ENCODE measurements around the gene TBXAS1.

The TBXAS1 gene

DNA sequence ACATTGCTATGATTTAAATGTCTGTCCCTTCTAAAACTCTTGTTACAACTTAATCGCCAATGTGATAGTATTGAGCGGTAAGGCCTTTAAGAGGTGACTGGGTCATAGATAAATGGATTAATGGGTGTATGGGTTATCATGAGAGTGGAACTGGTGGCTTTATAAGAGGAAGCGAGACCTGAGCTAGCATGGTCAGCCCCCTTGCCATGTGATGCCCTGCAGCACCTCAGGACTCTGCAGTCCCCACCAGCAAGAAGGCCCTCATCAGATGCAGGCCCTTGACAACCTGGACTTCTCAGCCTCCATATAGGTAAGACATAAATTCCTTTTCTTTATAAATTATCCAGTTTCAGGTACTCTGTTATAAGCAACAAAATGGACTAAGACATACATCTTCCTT, 218.1 kb downstream of the TBXAS1 start:
- no peak for DNase-seq (ENCODE audit: low read depth, low spot score)

DNA sequence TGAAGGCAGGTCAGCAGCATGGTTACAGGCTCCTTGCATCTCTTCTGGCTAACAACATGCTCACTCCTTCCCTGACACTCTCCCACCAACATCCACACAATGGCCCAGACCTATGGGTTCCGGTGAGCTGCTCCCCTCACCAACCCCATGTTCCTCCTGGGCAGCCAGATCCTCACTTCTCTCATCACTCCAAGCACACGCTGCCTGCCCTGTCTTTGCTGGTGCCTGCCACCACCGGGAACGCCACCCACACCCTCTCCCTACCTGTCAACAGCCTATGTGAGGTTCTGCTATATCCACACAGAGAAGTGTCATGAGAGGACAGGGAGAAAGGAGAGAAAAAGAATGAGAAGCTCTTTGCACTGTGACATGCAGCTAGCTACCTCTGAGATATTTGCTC, 219.1 kb downstream of the TBXAS1 start:
- no peak for DNase-seq (ENCODE audit: low read depth, low spot score)

DNA sequence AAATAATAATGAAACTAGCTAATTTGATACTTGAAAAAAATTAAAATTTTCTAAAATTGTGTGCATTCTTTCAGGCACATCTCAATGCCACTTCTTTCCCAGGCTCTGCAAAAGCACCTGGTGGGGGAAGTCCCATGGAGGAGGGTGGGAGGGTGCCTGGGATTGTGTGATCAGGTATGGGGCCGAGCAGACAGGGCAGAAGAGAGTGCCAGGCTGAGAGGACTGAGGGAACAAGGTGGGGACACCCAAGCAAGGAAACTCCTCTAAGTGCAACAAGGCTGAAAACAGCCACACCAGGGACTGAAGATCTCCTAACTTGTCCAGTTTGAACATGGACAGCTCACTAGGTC, 219.9 kb downstream of the TBXAS1 start:
- DNase-seq (ENCODE audit: low read depth, low spot score): no peak

DNA sequence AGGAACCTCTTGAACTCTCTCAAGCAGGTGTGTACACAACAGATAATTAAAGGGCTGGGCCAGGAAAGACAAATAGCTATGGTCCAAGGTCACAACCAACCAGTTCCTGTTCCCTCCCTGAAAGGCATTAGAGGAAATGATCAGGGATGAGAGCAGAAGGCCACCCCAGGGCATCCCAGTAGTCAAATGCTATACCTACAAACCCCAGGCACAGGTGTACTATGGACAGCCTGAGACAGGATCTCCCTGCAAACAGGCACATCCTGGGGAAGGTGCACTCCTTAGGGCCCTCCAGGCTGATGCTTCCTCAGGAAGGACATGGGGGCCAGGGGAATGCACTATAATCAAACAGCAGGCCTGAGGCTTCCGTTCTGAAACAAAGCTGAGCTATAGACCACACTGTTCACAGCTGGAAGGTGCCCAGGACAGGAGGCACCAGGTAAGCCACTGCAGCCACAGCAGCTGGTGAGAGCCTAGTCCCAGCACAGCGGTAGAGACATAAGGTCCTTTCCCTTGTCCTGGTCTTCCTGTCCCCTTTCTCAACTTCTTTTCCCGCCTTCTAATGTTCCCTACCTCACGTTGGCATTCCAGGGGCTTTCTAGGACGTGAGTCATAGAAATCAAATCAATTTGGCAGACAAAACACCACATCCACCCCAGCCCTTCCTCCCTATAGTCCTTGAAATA, 220.4 kb downstream of the TBXAS1 start:
- no peak for DNase-seq (ENCODE audit: low read depth, low spot score)

DNA sequence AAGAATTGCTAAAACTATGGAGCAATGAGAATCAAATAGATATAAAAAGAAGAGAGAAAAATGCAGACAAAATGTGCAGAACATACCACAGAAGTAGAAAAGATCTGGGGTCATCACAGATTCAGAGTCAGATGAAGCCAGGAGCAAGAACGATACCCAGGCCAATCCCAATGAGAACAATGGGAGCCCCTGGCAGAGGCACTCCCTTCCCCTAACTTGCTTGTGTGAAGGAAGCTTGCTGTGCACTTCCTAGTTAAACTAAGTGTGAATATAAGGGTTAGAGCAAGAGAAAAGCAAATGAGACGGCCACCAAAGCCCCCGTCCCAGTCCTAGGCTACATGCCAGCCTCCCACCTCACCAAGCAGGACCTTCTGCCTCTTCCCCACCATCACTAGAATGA, 221.0 kb downstream of the TBXAS1 start:
- no peak for DNase-seq (ENCODE audit: low read depth, low spot score)

DNA sequence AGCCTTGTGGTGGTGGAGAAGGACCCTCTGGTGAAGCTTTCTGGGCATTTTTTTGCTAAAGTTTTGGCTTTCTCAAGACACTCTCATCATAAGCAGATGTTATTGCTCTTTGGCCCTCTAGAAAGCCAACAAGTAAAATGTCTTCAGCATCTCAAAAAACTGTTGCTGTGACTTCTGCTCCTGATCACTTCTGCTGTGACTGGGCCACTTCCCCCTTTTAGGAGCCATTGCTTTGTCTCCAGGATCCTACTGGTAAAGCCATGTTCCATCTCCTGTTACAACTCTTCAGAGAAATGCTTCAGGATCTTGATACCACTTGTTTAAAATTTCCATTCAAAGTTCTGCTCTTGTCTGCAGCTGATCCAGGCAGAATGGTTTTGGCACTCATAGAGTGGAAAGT, 222.8 kb downstream of the TBXAS1 start:
- DNase-seq (ENCODE audit: low read depth, low spot score): no peak

DNA sequence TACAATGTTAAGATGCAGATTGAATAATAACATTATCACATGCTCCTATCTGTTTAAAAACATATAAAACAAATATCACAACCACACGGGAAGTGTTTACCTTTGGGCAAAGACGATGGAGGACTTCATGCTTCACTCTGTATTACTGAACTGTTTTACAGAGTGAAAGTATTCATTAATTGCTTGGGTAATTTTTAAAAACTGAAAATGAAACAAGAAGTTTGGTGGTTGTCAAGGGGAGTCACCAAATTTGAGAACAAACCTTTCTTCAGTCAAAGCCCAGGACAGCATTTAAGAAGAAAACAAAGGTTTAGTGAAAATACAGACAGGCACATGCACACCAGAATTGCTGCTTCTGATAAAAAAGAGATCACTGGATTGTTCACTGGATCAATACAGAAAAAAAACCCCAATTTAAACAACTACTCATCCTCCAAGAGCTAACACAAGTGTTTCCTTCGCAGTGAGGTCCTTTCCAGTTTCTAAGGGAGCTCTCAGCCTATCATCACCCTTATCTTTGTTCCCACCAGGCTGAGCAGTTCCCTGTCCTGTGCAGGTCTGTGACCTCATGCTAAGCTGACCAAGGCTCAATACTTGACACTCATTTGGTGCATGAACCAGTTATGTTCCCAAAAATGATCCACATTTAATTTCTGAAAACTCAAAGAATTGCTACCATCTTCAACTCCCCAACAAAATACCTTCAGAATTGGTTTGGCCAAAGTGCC, 224.9 kb downstream of the TBXAS1 start:
- DNase-seq (ENCODE audit: low read depth, low spot score): no peak

DNA sequence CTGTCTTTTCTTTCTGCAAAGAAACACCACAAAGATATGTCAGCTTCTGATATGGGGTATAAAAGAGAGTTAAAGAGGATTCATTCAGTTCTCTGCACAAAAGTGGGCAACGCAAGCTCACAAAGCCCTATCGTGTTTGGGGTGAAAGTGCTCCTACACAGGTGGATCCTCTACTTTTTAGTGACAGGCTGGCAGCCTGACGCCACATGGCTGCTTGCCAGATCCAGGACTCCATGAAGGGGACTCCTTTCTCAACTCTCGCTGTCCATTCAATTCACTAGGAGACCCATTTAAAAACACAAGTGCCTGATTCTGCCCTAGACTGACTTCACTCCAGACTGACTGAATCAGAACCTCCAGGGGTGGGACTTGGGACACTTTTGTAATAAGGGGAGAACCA, 225.7 kb downstream of the TBXAS1 start:
- no peak for DNase-seq (ENCODE audit: low read depth, low spot score)

DNA sequence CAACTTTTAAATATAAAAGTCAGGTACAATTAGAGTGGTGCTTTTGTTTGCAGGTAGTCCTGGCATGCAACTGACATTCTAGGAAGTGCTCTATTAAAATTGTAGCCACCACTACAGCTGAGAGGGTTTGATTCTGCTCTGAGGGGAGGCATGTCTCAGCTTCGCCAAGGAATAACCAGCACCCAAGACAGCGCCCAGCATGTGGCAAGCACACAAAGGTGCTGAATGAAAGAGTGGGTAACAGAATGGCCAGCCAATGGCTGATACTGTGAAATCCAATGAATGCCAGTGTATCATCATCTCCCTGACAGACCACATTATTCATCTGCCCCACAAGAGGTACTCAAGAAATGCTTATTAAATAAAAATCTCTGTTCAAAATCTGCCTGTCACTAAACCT, 226.8 kb downstream of the TBXAS1 start:
- no peak for DNase-seq (ENCODE audit: low read depth, low spot score)

DNA sequence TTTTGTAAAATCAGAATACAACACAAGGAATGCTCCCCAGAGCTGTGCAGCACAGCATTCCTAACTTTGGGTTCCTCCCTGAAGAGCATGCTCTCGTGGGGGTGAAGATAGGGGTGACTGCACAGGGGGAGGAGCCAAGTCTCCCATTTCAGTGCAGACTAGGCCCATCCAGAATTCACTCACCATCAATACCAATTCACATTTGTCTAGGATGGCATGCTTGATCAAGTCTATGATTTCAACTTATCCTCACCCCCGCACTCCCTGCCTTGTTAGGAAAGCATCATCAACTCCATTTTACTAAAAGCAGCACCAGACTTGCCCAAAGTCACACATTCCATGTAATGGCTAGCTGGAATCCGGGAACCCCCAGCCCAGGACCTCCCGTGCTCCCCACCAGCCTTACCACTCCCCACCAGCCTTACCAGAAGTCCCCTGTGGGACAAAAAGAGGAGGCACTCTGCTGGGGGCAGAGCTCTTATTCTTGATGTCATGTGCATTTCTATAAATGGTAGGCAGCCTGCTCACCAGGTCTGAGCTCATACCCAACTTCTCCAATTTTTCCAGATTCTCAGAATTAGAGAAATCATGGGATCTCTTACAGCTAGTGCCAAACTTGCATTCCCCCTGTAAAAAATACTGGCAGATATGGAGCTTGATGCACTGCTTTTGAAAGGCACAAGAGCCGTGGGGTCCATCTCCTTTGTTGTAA, 227.5 kb downstream of the TBXAS1 start:
- DNase-seq (ENCODE audit: low read depth, low spot score): no peak

DNA sequence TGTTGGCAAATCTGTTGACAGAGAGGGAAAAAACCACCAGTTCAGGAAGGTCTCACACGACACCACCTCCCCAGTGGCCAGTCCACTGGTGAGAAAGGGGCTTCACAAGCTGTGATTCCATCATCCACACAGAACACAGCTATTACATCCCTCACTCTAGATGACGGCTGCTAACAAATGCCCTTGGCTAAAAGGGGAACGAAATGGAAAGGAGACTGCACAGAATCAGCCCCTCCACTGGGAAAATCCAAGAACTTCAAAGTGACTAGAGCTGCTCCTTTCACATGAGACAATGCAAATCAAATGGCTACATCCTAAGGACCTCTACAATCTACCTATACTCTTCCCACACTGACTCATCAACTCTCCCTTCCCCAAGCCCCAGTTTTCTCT, 228.1 kb downstream of the TBXAS1 start:
- no peak for DNase-seq (ENCODE audit: low read depth, low spot score)

DNA sequence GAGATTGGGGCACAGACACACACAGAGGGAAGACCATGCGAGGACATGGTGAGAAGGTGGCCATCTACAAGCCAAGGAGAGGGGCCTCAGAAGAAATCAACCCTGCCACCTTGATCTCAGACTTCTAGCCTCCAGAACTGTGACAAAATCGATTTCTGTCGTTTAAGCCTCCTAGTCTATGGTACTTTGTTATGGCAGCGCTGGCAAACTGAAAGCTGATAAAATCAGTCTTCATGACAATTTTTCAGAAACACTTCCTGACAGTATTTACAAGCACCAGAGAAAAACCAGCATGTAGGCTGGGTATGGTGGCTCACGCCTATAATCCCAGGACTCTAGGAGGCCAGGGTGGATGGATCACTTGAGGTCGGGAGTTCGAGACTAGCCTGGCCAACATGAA, 229.5 kb downstream of the TBXAS1 start:
- no peak for DNase-seq (ENCODE audit: low read depth, low spot score)

DNA sequence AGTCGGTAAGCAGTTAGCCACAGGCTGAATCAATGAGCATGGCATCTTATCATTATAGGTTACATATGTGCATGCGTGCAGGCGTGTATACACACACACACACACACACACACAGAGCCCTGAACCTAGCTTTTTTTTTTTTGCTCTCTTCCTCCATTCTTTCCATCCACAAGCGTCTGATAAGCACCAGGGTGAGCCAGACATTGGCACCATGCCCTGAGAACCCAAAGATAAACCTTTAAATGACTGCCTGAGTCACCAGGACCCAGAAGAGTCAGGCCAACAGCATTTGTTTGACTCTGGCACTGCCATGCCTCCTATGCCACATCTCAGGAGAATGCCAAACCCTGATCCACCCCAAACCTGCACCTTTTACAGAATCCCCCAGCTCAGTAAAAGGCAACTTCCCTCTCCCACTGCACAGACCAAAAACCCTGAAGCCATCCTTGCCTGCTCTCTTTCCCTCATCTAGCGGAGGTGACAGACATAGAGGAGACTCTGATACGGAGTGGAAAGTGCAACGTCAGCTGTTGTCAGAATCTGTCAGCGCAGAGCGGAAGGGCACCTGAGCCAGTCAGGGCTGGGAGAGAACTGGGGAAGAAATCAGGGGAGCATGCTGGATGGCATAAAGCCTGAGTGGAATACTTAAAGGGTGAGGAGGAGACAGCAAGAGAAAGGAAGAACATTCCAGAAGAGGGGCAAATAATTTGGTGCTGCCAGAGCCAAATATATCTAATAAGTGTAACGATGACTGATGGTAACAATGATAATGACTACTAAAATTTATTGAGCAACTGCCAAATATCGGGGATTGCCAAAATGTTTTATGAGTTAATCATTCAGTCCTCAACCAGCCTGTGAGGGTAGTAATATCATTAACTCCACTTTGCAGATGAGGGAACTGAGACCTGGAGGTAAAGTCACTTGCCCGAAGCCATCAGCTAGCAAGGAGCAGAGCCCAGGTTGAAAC, 230.5 kb downstream of the TBXAS1 start:
- no peak for DNase-seq (ENCODE audit: low read depth, low spot score)

DNA sequence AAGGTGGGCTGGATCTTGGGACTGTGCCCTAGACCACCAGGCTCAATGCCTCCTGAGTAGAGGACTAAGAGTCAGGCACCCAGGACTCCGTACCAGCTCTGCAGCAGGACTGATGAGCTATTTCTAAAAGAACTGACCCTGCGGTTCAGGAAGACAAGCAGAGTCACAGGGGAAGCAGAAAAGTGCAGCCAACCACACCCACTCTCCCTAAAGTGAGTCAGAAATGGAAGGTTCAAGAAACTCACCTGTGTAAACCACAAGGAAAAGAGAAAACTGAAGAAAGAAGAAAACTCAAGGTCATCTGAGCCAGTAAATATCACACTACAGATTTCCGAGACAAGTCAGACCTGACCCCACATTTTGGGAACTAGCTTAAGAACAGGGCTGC, 231.2 kb downstream of the TBXAS1 start:
- no peak for DNase-seq (ENCODE audit: low read depth, low spot score)

DNA sequence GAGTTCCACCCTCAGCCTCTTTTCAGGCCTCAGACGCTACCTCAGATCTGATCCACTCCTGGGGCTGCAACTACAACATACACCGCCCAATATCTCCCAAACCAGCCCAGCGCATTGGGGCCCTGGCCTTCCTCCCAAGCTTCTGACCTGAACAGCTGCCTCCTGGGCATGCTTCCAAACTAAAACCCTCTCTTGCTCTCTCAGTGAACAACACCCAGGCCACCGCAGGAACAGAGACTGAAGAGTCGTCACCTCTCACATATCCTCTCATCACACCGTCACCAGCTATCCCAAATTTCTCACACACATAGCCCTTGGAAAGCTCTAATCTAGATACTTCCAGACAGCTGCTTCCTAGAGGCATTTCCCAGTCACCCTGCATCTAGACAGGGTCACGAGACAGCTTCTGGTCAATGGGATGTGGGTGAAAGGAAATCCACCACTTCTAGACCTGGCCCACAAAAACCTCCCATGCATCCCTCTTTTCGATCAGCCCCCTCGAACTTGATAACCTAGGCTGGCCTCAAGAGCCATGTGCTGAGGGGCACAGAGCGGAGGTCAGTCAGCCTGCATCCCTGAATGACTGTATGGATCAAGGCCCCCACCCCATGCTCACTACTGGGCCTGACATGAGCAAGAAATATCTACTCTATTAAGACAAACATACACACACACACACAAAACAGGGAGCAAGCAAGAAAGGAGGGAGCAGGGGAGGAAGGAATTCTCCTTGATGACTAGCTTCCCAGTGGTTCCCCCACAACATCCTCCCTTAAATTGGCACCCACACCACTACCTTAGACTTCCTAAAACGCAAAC, 231.9 kb downstream of the TBXAS1 start:
- no peak for DNase-seq (ENCODE audit: low read depth, low spot score)

DNA sequence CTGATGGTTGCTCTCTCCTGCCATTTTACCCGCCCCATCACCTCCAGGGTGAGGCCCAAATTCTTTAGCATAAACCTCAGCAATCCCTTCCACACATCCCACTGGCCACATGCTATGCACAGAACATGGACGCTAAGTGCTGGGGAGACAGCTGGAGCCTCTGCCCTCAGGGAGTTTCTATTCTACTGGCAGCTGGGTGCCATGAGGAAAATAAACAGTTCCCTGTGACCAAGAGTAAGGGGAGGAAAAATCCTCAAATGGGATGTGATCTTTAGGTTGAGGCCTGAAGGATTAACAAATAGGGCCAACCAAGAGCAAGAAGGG, 232.5 kb downstream of the TBXAS1 start:
- DNase-seq (ENCODE audit: low read depth, low spot score): peak; percentile 13

DNA sequence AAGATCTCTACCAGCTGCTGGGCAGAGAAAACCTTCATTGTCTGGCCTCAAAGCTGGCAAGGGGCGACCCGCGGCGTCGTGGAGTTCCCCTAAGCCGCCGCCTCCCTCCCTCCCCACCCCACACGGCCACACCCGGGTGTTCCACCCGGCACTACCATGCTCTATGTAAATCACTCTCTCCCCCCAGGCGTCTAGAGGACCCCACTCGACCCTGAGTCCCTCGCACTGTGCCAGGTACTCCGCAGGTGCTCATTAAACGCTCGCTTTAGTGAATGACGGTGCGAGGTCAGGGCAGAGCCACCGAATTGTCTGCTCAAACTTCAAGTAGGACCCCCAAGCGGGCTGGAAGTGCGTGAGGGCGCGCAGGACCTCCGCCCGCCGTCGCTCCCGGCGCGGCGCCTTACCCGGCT, 233.1 kb downstream of the TBXAS1 start:
- no peak for DNase-seq (ENCODE audit: low read depth, low spot score)

DNA sequence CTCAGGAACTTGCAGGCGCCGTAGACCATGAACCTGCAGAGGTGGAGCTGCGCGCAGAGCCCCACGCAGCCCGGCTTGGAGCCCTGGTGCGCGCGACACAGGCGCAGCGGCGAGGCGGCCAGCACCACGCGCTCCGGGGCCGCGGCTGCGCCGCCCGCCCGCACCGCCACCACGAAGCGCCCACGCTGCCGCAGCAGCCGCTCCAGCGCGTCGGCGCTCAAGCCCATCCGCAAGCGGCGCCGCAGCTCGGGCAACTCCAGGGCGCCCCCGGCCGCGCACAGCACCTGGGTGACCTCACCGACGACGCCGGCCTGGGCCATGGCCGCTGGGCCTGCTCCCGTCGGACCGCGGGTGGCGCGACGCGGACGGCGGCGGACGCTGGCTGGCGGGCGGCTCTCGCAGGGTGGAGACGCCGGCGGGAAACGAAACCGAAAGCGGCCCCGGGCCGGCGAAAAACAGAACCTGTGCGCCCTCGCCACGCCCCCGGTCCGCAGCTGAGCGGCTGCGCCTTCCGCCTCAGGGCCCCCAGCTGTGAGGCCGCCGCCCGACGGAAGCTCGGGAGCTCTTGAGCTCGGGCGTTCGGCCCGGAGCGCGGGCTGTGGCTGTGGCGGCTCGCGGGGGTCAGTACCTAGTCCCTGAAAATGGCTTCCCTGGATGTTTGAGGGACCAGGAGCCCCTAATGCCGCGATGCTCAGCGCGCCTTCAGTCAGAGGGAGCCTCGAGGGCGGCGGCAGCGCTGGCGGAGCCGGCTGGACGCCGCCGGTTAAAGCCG, 233.7 kb downstream of the TBXAS1 start, which contains the start of gene PARP12:
TSS of gene PARP12 (minus strand) at position 424 of the 772 bp plus-strand sequence. CDS start at position 320, 104 bp downstream.
- peak; percentile 81 for DNase-seq (ENCODE audit: low read depth, low spot score)

DNA sequence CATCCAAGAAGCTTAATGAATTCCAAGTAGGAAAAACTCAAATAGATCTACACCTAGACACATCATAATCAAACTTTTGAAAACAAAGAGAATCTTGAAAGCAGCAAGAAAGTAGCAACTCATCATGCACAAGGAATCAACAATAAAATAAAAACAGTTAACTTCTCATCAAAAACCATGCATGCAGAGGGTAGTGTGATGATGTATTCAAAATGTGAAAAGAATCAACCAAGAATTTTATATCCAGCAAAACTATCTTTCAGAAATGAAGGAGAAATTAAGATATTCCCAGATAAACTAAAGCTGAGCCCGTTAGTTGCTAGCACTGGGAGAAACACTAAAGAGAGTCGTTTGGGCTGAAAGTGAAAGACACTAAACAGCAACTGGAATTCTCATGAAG, 238.0 kb downstream of the TBXAS1 start:
- DNase-seq (ENCODE audit: low read depth, low spot score): no peak

DNA sequence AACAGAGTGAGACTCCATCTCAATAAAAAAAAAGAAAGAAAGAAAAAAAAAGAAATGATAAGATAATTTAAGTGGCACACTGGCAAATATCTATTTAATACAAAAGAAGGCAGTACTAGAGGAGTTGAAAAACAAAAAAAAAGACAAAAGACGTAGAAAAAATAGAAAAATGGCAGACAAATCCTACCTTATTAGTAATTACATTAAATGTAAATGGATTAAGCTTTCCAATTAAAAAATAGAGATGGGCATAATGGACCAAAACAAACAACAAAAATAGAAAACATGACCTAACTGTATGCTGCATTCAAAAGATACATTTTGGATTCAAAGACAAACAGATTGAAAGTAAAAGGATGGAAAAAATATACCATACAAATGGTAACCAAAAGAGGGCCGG, 239.0 kb downstream of the TBXAS1 start:
- DNase-seq (ENCODE audit: low read depth, low spot score): no peak
